Esophagus muscularis mucosa (tissue), 3 donors: ENCODE measurements around the gene TTC7B.
"Not testable (repeated sequence)": the region's sequence is repeated elsewhere in the genome, so short reads cannot be mapped to it uniquely, and the experiment has no call there.

ENCODE experiments used
- EP300 ChIP-seq: sonication (generic); formaldehyde crosslinking; IDR thresholded peaks from one replicate; pipeline ENCODE4 v1.6.1; 2017; ENCODE audit warnings: antibody characterized with exemption
- TF ChIP-seq, protein P1 (sequence below), 3 experiments: fragments of 200-600 bp in 2 of 3; fragments of 450-650 bp in 1 of 3; sonication (generic) in 2 of 3; IDR thresholded peaks; one replicate each; pipeline ENCODE4 v1.5.1; 2017 to 2019; ENCODE audit warnings: antibody characterized with exemption in 3 of 3, mild to moderate bottlenecking in 2 of 3, moderate library complexity in 1 of 3

DNA sequence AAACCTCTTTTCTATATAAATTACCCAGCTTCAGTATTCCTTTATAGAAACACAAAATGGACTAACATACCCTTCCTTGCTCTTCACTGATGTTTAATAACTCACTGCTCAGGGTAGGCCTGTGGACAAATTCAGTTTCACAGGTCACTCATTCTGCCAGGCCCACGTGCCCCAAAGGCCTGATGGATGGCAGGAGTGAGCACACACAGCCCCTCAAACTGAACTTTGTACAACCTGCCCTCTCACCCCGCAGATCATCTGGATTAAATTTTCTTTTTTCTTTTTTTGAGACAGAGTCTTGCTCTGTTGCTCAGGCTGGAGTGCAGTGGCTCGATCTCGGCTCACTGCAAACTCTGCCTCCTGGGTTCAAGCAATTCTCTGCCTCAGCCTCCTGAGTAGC, 24.4 kb upstream of the TTC7B start:
- TF ChIP-seq, protein P1, sequence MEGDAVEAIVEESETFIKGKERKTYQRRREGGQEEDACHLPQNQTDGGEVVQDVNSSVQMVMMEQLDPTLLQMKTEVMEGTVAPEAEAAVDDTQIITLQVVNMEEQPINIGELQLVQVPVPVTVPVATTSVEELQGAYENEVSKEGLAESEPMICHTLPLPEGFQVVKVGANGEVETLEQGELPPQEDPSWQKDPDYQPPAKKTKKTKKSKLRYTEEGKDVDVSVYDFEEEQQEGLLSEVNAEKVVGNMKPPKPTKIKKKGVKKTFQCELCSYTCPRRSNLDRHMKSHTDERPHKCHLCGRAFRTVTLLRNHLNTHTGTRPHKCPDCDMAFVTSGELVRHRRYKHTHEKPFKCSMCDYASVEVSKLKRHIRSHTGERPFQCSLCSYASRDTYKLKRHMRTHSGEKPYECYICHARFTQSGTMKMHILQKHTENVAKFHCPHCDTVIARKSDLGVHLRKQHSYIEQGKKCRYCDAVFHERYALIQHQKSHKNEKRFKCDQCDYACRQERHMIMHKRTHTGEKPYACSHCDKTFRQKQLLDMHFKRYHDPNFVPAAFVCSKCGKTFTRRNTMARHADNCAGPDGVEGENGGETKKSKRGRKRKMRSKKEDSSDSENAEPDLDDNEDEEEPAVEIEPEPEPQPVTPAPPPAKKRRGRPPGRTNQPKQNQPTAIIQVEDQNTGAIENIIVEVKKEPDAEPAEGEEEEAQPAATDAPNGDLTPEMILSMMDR (IDR thresholded peaks at IDR 0.05): not testable (repeated sequence)
- TF ChIP-seq EP300: not testable (repeated sequence)
